Trophoblast cell (in vitro differentiated cells and primary cell): ENCODE measurements around the gene TMEM87B.

Experiments used
- DNase-seq, 2 donors: peaks; one replicate each; pipeline ENCODE4 v3.0.0-alpha.2; 2016
- H2AFZ ChIP-seq: 2 replicates; pipeline ENCODE4 v1.6.1; 2013; ENCODE audit warnings: low read length, moderate library complexity, mild to moderate bottlenecking; ENCODE audit not compliant: insufficient read depth, poor library complexity
- H2AK5ac ChIP-seq: 2 replicates; pipeline ENCODE4 v1.6.1; 2013; ENCODE audit warnings: mild to moderate bottlenecking, low read length
- H2BK120ac ChIP-seq: 2 replicates; pipeline ENCODE4 v1.6.1; 2013; ENCODE audit warnings: low read length, mild to moderate bottlenecking, moderate library complexity; ENCODE audit not compliant: insufficient read depth, poor library complexity
- H2BK12ac ChIP-seq: 2 replicates; pipeline ENCODE4 v1.6.1; 2013; ENCODE audit warnings: mild to moderate bottlenecking, low read length, moderate library complexity
- H2BK5ac ChIP-seq: 2 replicates; pipeline ENCODE4 v1.6.1; 2013; ENCODE audit warnings: low read length, low read depth, moderate library complexity, mild to moderate bottlenecking; ENCODE audit not compliant: poor library complexity
- H3K14ac ChIP-seq: 2 replicates; pipeline ENCODE4 v1.6.1; 2013; ENCODE audit warnings: mild to moderate bottlenecking, low read length
- H3K18ac ChIP-seq: 2 replicates; pipeline ENCODE4 v1.6.1; 2013; ENCODE audit warnings: mild to moderate bottlenecking, low read length
- H3K23ac ChIP-seq: 2 replicates; pipeline ENCODE4 v1.6.1; 2013; ENCODE audit warnings: low read length
- H3K27ac ChIP-seq: 2 replicates; pipeline ENCODE4 v1.5.1; 2013; ENCODE audit warnings: low read depth, mild to moderate bottlenecking, inconsistent platforms, low read length, moderate library complexity
- H3K27me3 ChIP-seq: 2 replicates; pipeline ENCODE4 v1.6.1; 2013; ENCODE audit warnings: inconsistent platforms, mild to moderate bottlenecking, low read length, moderate library complexity; ENCODE audit not compliant: insufficient read depth
- H3K36me3 ChIP-seq, 2 experiments: 1 replicate in 1 of 2; 2 replicates in 1 of 2; pipeline ENCODE4 v1.6.1; 2013; ENCODE audit warnings: low read length in 2 of 2, mild to moderate bottlenecking in 2 of 2, moderate library complexity in 1 of 2; ENCODE audit not compliant: insufficient read depth in 2 of 2, control insufficient read depth in 1 of 2
- H3K4ac ChIP-seq: 2 replicates; pipeline ENCODE4 v1.6.1; 2013; ENCODE audit warnings: low read depth, mild to moderate bottlenecking, low read length, moderate library complexity
- H3K4me1 ChIP-seq, 2 experiments: 1 replicate in 1 of 2; 2 replicates in 1 of 2; pipeline ENCODE4 v1.6.1; 2013; ENCODE audit warnings: low read length in 2 of 2, mild to moderate bottlenecking in 2 of 2, moderate library complexity in 1 of 2; ENCODE audit not compliant: insufficient read depth in 2 of 2, control insufficient read depth in 1 of 2
- H3K4me2 ChIP-seq: 2 replicates; pipeline ENCODE4 v1.6.1; 2013; ENCODE audit warnings: inconsistent platforms, mild to moderate bottlenecking, low read length, moderate library complexity
- H3K4me3 ChIP-seq: 2 replicates; pipeline ENCODE4 v1.5.1; 2013; ENCODE audit warnings: mild to moderate bottlenecking, low read depth, low read length, inconsistent platforms
- H3K79me1 ChIP-seq: one replicate; pipeline ENCODE4 v1.6.1; 2013; ENCODE audit warnings: low read length
- H3K79me2 ChIP-seq: 2 replicates; pipeline ENCODE4 v1.6.1; 2013; ENCODE audit warnings: low read length, mild to moderate bottlenecking; ENCODE audit not compliant: control insufficient read depth, insufficient read depth, poor library complexity
- H3K9ac ChIP-seq: 2 replicates; pipeline ENCODE4 v1.6.1; 2013; ENCODE audit warnings: mild to moderate bottlenecking, low read length
- H3K9me3 ChIP-seq: 2 replicates; pipeline ENCODE4 v1.6.1; 2013; ENCODE audit warnings: low read depth, mild to moderate bottlenecking, control low read depth, inconsistent platforms, low read length; ENCODE audit not compliant: insufficient read depth
- H4K12ac ChIP-seq: 2 replicates; pipeline ENCODE4 v1.6.1; 2013; ENCODE audit warnings: low read depth, mild to moderate bottlenecking, low read length, moderate library complexity
- H4K8ac ChIP-seq: 2 replicates; pipeline ENCODE4 v1.6.1; 2013; ENCODE audit warnings: low read depth, mild to moderate bottlenecking, low read length, moderate library complexity
- H4K91ac ChIP-seq: one replicate; pipeline ENCODE4 v1.6.1; 2013; ENCODE audit warnings: low read depth, mild to moderate bottlenecking, low read length, moderate library complexity
- WGBS: extraction: QIAGEN DNeasy Blood & Tissue Kit; methylation state at CpG from one replicate; pipeline ENCODE4 v1.1.7; 2013; ENCODE audit warnings: missing lambda C conversion rate; ENCODE audit not compliant: insufficient read length, insufficient coverage; ENCODE audit errors: extremely low coverage; 5-methylcytosine and 5-hydroxymethylcytosine counted together

Gene TMEM87B

DNA sequence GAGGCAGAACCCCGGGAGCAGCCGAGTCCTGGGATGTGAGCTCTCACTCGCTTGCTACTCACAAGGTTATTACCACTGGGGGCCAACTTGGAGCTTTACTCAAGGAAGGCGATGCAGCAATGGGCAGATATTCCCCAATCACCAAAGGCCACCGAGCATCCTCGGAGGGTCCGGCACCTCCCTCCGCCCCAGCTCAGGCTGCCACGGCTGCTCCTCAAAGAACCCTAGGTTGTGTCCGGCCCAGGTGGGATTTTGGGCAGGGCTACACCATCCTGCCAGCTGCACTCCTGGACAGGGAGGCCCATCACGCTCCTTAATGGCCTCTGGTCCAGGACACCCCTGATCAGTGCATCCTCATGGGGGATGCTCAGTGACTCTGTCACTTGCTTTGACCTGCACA lies 107.9 kb downstream of the TMEM87B start:
- H3K27ac ChIP-seq = no peak overlapping the region
- H4K12ac ChIP-seq = no peak overlapping the region
- no peak for DNase-seq
- H4K8ac ChIP-seq = no peak overlapping the region
- H3K9ac ChIP-seq = no peak overlapping the region
- H3K79me2 ChIP-seq = no peaks in the 10 kb centered on the region
- no peak overlapping the region for H3K23ac ChIP-seq
- no peak overlapping the region for H3K4me3 ChIP-seq
- H3K4ac ChIP-seq = no peak overlapping the region
- no peaks in the 10 kb centered on the region for H3K27me3 ChIP-seq
- no peak overlapping the region for H2BK12ac ChIP-seq
- no peak overlapping the region for H3K18ac ChIP-seq
- no peak overlapping the region for H4K91ac ChIP-seq
- H3K9me3 ChIP-seq = peaks cover 6% of the 10 kb centered on the region
- H2BK120ac ChIP-seq = no peak overlapping the region
- H3K79me1 ChIP-seq = no peaks in the 10 kb centered on the region
- H3K14ac ChIP-seq = no peak overlapping the region
- no peak overlapping the region for H2AK5ac ChIP-seq
- no peaks in the 10 kb centered on the region for H3K36me3 ChIP-seq
- H3K4me2 ChIP-seq = no peak overlapping the region
- no peak overlapping the region for H2AFZ ChIP-seq
- WGBS = no CpG with 5 or more reads among the region's 11 CpGs
- no peak overlapping the region for H2BK5ac ChIP-seq
- peaks cover 0 to 6% of the 10 kb centered on the region in 2 experiments for H3K4me1 ChIP-seq

DNA sequence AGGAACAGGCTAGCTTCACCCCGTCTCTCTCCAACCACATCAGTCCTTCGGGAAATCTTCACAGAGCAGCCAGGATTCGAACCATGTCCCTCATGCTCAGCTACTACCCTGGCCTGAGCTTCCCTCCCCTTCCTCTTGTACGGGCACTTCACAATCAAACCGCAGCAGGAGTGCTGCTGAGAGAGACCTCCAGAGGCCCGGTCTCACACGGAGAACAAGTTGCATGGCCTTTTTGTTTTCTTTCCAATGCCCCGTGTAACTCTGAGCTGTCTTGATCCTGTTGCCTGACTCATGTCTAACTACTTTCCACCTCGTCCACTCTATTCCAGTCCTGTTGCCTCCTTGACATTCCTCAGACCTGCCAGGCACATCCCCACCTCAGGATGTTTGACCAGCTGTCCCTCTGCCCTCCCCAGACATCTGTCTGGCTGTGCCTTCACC lies 108.5 kb downstream of the TMEM87B start:
- no peak for DNase-seq
- Histone ChIP-seq H3K4me2 (no peak overlapping the region), H3K9ac (no peak overlapping the region), H2BK120ac (no peak overlapping the region), H4K12ac (no peak overlapping the region), H4K8ac (no peak overlapping the region), H3K18ac (no peak overlapping the region), H4K91ac (no peak overlapping the region), H3K9me3 (peaks cover 8% of the 10 kb centered on the region), H2BK12ac (no peak overlapping the region), H3K4me3 (no peak overlapping the region), H2BK5ac (no peak overlapping the region), H3K79me1 (no peaks in the 10 kb centered on the region), H3K14ac (no peak overlapping the region), H3K27me3 (no peaks in the 10 kb centered on the region), H2AFZ (no peak overlapping the region), H2AK5ac (no peak overlapping the region), H3K27ac (no peak overlapping the region), H3K4ac (no peak overlapping the region), H3K79me2 (no peaks in the 10 kb centered on the region), H3K4me1 (peaks cover 0 to 6% of the 10 kb centered on the region in 2 experiments), H3K36me3 (no peaks in the 10 kb centered on the region), H3K23ac (no peak overlapping the region)
- WGBS = no CpG with 5 or more reads among the region's 9 CpGs

GRCh38 chr2:112164876-112165275 lies 109.8 kb downstream of the TMEM87B start:
- Histone ChIP-seq H3K18ac (no peak overlapping the region), H2BK5ac (no peak overlapping the region), H4K8ac (no peak overlapping the region), H3K4me2 (no peak overlapping the region), H3K4me1 (peaks cover 0 to 6% of the 10 kb centered on the region in 2 experiments), H3K9ac (no peak overlapping the region), H3K27ac (no peak overlapping the region), H4K91ac (no peak overlapping the region), H3K9me3 (peaks cover 6% of the 10 kb centered on the region), H4K12ac (no peak overlapping the region), H3K27me3 (no peaks in the 10 kb centered on the region), H3K14ac (no peak overlapping the region), H3K36me3 (no peaks in the 10 kb centered on the region), H3K4me3 (no peak overlapping the region), H2AK5ac (no peak overlapping the region), H3K23ac (no peak overlapping the region), H2BK12ac (no peak overlapping the region), H3K79me2 (no peaks in the 10 kb centered on the region), H3K4ac (no peak overlapping the region), H3K79me1 (no peaks in the 10 kb centered on the region), H2AFZ (no peak overlapping the region), H2BK120ac (no peak overlapping the region)
- DNase-seq = no peak
- no CpG with 5 or more reads among the region's 11 CpGs for WGBS

- Histone ChIP-seq H2AFZ (no peak overlapping the region), H3K9ac (no peak overlapping the region), H3K23ac (no peak overlapping the region), H2BK120ac (no peak overlapping the region), H4K91ac (no peak overlapping the region), H3K79me1 (no peaks in the 10 kb centered on the region), H3K4me2 (no peak overlapping the region), H2AK5ac (no peak overlapping the region), H2BK12ac (no peak overlapping the region), H2BK5ac (no peak overlapping the region), H3K4ac (no peak overlapping the region), H4K12ac (no peak overlapping the region), H3K36me3 (no peaks in the 10 kb centered on the region), H3K4me3 (no peak overlapping the region), H3K79me2 (no peaks in the 10 kb centered on the region), H3K27ac (no peak overlapping the region), H3K14ac (no peak overlapping the region), H3K27me3 (no peaks in the 10 kb centered on the region), H3K9me3 (peaks cover 6% of the 10 kb centered on the region), H4K8ac (no peak overlapping the region), H3K4me1 (peaks cover 0 to 6% of the 10 kb centered on the region in 2 experiments), H3K18ac (no peak overlapping the region)
- DNase-seq = no peak
- no CpG with 5 or more reads among the region's 4 CpGs for WGBS
These were observed 110.2 kb downstream of the TMEM87B start for GRCh38 chr2:112165296-112165695.
